OCI-LY1 (cell line): ENCODE measurements around the gene PCSK5.

ENCODE experiments used
- H2AFZ ChIP-seq: fragments of 200-600 bp; sonication (generic), shearing (Covaris generic); 2 replicates; pipeline ENCODE4 v1.6.0; 2014; ENCODE audit warnings: antibody characterized with exemption, mild to moderate bottlenecking, low read length
- H3F3A ChIP-seq: fragments of 200-600 bp; sonication (generic), shearing (Covaris generic); 2 replicates; pipeline ENCODE4 v1.6.0; 2014; ENCODE audit warnings: mild to moderate bottlenecking, antibody characterized with exemption, low read length, moderate library complexity; ENCODE audit not compliant: insufficient read depth
- H3K27ac ChIP-seq: fragments of 200-600 bp; sonication (generic); 2 replicates; pipeline ENCODE4 v1.5.1; 2014; ENCODE audit warnings: low read length, mixed run types, mild to moderate bottlenecking, low read depth; ENCODE audit not compliant: poor library complexity, severe bottlenecking
- H3K27me3 ChIP-seq: fragments of 200-600 bp; sonication (generic); 2 replicates; pipeline ENCODE4 v1.6.0; 2014; ENCODE audit warnings: antibody characterized with exemption, mild to moderate bottlenecking, low read length, moderate library complexity; ENCODE audit not compliant: insufficient read depth
- H3K36me3 ChIP-seq: fragments of 200-600 bp; sonication (generic); 2 replicates; pipeline ENCODE4 v1.6.1; 2014; ENCODE audit warnings: mild to moderate bottlenecking, antibody characterized with exemption, low read length, moderate library complexity, mixed read lengths; ENCODE audit not compliant: insufficient read depth
- H3K4me1 ChIP-seq: fragments of 200-600 bp; sonication (generic); 2 replicates; pipeline ENCODE4 v1.5.1; 2014; ENCODE audit warnings: mild to moderate bottlenecking, low read length, moderate library complexity; ENCODE audit not compliant: insufficient read depth, severe bottlenecking
- H3K4me2 ChIP-seq: fragments of 200-600 bp; sonication (generic), shearing (Covaris generic); 2 replicates; pipeline ENCODE4 v1.6.1; 2014; ENCODE audit warnings: low read length
- H3K4me3 ChIP-seq: fragments of 200-600 bp; sonication (generic); 2 replicates; pipeline ENCODE4 v1.5.1; 2014; ENCODE audit warnings: low read length, low read depth, mild to moderate bottlenecking, mixed read lengths; ENCODE audit not compliant: poor library complexity, severe bottlenecking
- H3K79me2 ChIP-seq: fragments of 200-600 bp; shearing (Covaris generic); 2 replicates; pipeline ENCODE4 v1.6.1; 2016; ENCODE audit warnings: mixed run types, low read length, mixed read lengths; ENCODE audit not compliant: insufficient read depth
- H3K9ac ChIP-seq: fragments of 200-600 bp; sonication (generic), shearing (Covaris generic); 2 replicates; pipeline ENCODE4 v1.6.1; 2014; ENCODE audit warnings: mild to moderate bottlenecking, low read length, mixed read lengths
- H3K9me2 ChIP-seq: fragments of 200-600 bp; sonication (generic), shearing (Covaris generic); 2 replicates; pipeline ENCODE4 v1.6.1; 2014; ENCODE audit warnings: low read depth, mild to moderate bottlenecking, low read length, mixed read lengths
- H3K9me3 ChIP-seq: fragments of 200-600 bp; shearing (Covaris generic); 2 replicates; pipeline ENCODE4 v1.6.1; 2014; ENCODE audit warnings: low read length, mixed read lengths
- H4K20me1 ChIP-seq: fragments of 200-600 bp; sonication (generic), shearing (Covaris generic); 2 replicates; pipeline ENCODE4 v1.6.0; 2016; ENCODE audit warnings: mild to moderate bottlenecking, low read length; ENCODE audit not compliant: insufficient read depth
- EZH2 ChIP-seq: fragments of 200-600 bp; sonication (generic), shearing (Covaris generic); IDR thresholded peaks from 2 replicates; pipeline ENCODE4 v1.8.0; 2017; ENCODE audit warnings: borderline replicate concordance, mixed run types, mild to moderate bottlenecking, antibody characterized with exemption, low read length, moderate library complexity, mixed read lengths
- TF ChIP-seq, protein P1 (sequence below): fragments of 200-600 bp; sonication (generic), shearing (Covaris generic); IDR thresholded peaks from 2 replicates; pipeline ENCODE4 v1.5.1; 2017; ENCODE audit warnings: mild to moderate bottlenecking, antibody characterized with exemption, low read length, moderate library complexity, mixed read lengths

PCSK5 gene

DNA sequence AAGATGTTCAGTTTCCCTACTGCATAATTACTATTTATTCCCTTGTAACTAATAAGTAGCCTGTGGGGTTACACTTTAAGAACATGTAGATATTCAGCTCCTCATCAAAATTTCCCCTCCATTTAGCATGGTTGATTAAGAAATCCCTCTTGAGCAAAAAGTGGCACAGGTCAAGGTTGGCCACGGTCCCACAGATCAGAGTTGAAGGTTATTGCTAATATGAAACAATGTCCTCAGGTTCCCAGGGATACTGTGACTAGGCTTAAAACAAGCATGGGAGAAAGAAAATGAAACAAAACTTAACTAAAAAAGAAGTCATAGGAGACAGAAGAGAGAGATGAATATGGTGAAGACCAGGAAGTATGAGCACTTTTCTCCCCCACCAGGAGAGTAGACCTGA, 439.6 kb downstream of the PCSK5 start:
- no peaks in the 10 kb centered on the region; the same call in 1 of the 2 replicates for H3K27me3 ChIP-seq
- no peak overlapping the region for H2AFZ ChIP-seq
- H3K9ac ChIP-seq, result no peak overlapping the region
- no peak overlapping the region for H3K27ac ChIP-seq
- no peaks in the 10 kb centered on the region for H4K20me1 ChIP-seq
- no peaks in the 10 kb centered on the region for H3F3A ChIP-seq
- no peaks in the 10 kb centered on the region; the same call in 1 of the 2 replicates for H3K36me3 ChIP-seq
- TF ChIP-seq EZH2, result no peak
- TF ChIP-seq, protein P1, sequence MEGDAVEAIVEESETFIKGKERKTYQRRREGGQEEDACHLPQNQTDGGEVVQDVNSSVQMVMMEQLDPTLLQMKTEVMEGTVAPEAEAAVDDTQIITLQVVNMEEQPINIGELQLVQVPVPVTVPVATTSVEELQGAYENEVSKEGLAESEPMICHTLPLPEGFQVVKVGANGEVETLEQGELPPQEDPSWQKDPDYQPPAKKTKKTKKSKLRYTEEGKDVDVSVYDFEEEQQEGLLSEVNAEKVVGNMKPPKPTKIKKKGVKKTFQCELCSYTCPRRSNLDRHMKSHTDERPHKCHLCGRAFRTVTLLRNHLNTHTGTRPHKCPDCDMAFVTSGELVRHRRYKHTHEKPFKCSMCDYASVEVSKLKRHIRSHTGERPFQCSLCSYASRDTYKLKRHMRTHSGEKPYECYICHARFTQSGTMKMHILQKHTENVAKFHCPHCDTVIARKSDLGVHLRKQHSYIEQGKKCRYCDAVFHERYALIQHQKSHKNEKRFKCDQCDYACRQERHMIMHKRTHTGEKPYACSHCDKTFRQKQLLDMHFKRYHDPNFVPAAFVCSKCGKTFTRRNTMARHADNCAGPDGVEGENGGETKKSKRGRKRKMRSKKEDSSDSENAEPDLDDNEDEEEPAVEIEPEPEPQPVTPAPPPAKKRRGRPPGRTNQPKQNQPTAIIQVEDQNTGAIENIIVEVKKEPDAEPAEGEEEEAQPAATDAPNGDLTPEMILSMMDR, result no peak
- H3K9me2 ChIP-seq, result no peaks in the 10 kb centered on the region
- H3K4me3 ChIP-seq, result no peak overlapping the region
- no peaks in the 10 kb centered on the region for H3K79me2 ChIP-seq
- no peak overlapping the region for H3K4me2 ChIP-seq
- H3K9me3 ChIP-seq, result no peaks in the 10 kb centered on the region
- no peaks in the 10 kb centered on the region for H3K4me1 ChIP-seq

DNA sequence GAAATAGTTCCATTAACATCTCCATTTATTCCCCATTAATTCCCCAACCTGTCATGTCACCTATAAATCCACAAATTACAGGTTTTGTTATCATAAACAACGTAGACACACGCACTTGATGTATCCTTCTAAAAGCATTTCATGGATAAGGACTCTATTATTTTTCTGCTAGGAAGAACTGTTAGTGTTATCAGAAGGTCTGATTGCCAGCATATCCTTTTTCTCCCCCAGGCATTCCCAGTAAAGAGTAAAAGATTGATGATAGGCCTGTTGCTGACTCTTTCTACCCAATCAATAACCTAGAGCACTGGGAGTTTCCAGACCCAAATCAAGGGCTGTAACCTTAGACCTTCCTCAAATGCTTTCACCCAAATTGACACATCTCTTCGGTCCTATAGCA, 442.9 kb downstream of the PCSK5 start:
- Histone ChIP-seq H3K9ac (no peak overlapping the region), H3F3A (no peaks in the 10 kb centered on the region), H3K9me2 (no peaks in the 10 kb centered on the region), H3K4me1 (no peaks in the 10 kb centered on the region), H3K79me2 (no peaks in the 10 kb centered on the region), H3K4me3 (no peak overlapping the region), H3K4me2 (no peak overlapping the region), H4K20me1 (no peaks in the 10 kb centered on the region), H2AFZ (no peak overlapping the region), H3K9me3 (no peaks in the 10 kb centered on the region), H3K27ac (no peak overlapping the region), H3K27me3 (no peaks in the 10 kb centered on the region; the same call in 1 of the 2 replicates), H3K36me3 (no peaks in the 10 kb centered on the region; the same call in 1 of the 2 replicates)
- no peak for TF ChIP-seq EZH2
- TF ChIP-seq, protein P1, result no peak

DNA sequence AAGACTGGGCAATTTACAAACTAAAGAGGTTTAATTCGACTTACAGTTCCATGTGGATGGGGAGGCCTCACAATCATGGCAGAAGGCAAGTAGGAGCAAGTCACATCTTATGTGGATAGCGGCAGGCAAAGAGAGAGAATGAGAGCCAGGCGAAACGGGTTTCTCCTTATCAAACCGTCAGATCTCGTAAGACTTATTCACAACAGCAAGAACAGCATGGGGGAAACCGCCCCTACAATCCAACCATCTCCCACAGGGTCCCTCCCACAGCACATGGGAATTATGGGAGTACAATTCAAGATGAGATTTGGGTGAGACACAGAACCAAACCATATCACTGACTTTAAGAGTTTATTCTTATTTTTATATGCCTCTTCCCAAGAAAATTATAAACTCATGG, 443.5 kb downstream of the PCSK5 start:
- Histone ChIP-seq H3K9me2 (no peaks in the 10 kb centered on the region), H3K4me2 (no peak overlapping the region), H3K79me2 (no peaks in the 10 kb centered on the region), H3K4me1 (no peaks in the 10 kb centered on the region), H3F3A (no peaks in the 10 kb centered on the region), H3K36me3 (no peaks in the 10 kb centered on the region; the same call in 1 of the 2 replicates), H2AFZ (no peak overlapping the region), H3K4me3 (no peak overlapping the region), H3K27me3 (no peaks in the 10 kb centered on the region; the same call in 1 of the 2 replicates), H3K27ac (no peak overlapping the region), H4K20me1 (no peaks in the 10 kb centered on the region), H3K9me3 (no peaks in the 10 kb centered on the region), H3K9ac (no peak overlapping the region)
- TF ChIP-seq, protein P1, result no peak
- no peak for TF ChIP-seq EZH2
